ENCODE results near the gene STBD1. TPM values are rescaled to one million over a fixed set of nuclear protein-coding genes. Genes with fewer than 3 reads are reported as not detected.

Gene STBD1
- total RNA-seq, result 27.2 TPM
- long read RNA-seq, transcript STBD1-201 (2 exons, 3,420 nt), result major isoform, 287 of 287 reads
- long read RNA-seq, partial matches to known transcripts, result 0 of 287 reads
- long read RNA-seq, other reads (novel, unspliced or antisense), result 0 of 287 reads

GRCh38 chr4:76305971-76306881 lies at the start of gene STBD1:
Gene STBD1, plus strand, starts transcription at chr4:76306733. Its CDS starts 37 bp downstream, at chr4:76306770.
- ATAC-seq (ENCODE audit: poor library complexity) (peak; percentile 87), DNase-seq (peak; percentile 90)
- intact Hi-C loops (cut with DNase I), result loop anchor here (10.0 kb wide), 1 partner anchor 121 kb away; no protein-coding TSS in a partner anchor

- intact Hi-C loops (cut with DNase I), result no loop called here
- no peak for DNase-seq
Observed at GRCh38 chr4:76256968-76257367, 49.6 kb upstream of the STBD1 start.

GRCh38 chr4:76257824-76258223 lies 48.7 kb upstream of the STBD1 start:
- ATAC-seq (ENCODE audit: poor library complexity) (no peak), DNase-seq (no peak)
- intact Hi-C loops (cut with DNase I), result no loop called here

More at GRCh38 chr4:76256968-76257367, 49.6 kb upstream of the STBD1 start:
- ATAC-seq (ENCODE audit: poor library complexity), result no peak

GRCh38 chr4:76260571-76260970 lies 46.0 kb upstream of the STBD1 start:
- DNase-seq (no peak), ATAC-seq (ENCODE audit: poor library complexity) (no peak)
- intact Hi-C loops (cut with DNase I), result no loop called here

GRCh38 chr4:76265631-76266218 lies 40.8 kb upstream of the STBD1 start:
- intact Hi-C loops (cut with DNase I), result no loop called here

GRCh38 chr4:76266627-76267026 lies 39.9 kb upstream of the STBD1 start:
- intact Hi-C loops (cut with DNase I), result no loop called here
- ATAC-seq (ENCODE audit: poor library complexity) (peak; percentile 45), DNase-seq (no peak)

More at GRCh38 chr4:76265631-76266218, 40.8 kb upstream of the STBD1 start:
- DNase-seq (no peak), ATAC-seq (ENCODE audit: poor library complexity) (no peak)

GRCh38 chr4:76267811-76268210 lies 38.7 kb upstream of the STBD1 start:
- DNase-seq (no peak), ATAC-seq (ENCODE audit: poor library complexity) (no peak)

GRCh38 chr4:76270244-76271175 lies 36.0 kb upstream of the STBD1 start:
- no peak for DNase-seq
- intact Hi-C loops (cut with DNase I), result no loop called here
- no peak for ATAC-seq (ENCODE audit: poor library complexity)

More at GRCh38 chr4:76267811-76268210, 38.7 kb upstream of the STBD1 start:
- intact Hi-C loops (cut with DNase I), result no loop called here

GRCh38 chr4:76271248-76271647 lies 35.3 kb upstream of the STBD1 start:
- intact Hi-C loops (cut with DNase I), result no loop called here
- DNase-seq (no peak), ATAC-seq (ENCODE audit: poor library complexity) (no peak)

- intact Hi-C loops (cut with DNase I), result no loop called here
- no peak for ATAC-seq (ENCODE audit: poor library complexity)
- DNase-seq, result no peak
Observed at GRCh38 chr4:76272073-76272472, 34.5 kb upstream of the STBD1 start.

- intact Hi-C loops (cut with DNase I), result no loop called here
- ATAC-seq (ENCODE audit: poor library complexity) (no peak), DNase-seq (no peak)
Observed at GRCh38 chr4:76272582-76272981, 34.0 kb upstream of the STBD1 start.

- ATAC-seq (ENCODE audit: poor library complexity) (no peak), DNase-seq (no peak)
- intact Hi-C loops (cut with DNase I), result no loop called here
Observed at GRCh38 chr4:76272999-76273398, 33.5 kb upstream of the STBD1 start.

GRCh38 chr4:76275486-76276124 lies 30.9 kb upstream of the STBD1 start:
- no peak for ATAC-seq (ENCODE audit: poor library complexity)
- intact Hi-C loops (cut with DNase I), result no loop called here

GRCh38 chr4:76276813-76277212 lies 29.7 kb upstream of the STBD1 start:
- DNase-seq, result no peak
- no peak for ATAC-seq (ENCODE audit: poor library complexity)
- intact Hi-C loops (cut with DNase I), result no loop called here

More at GRCh38 chr4:76275486-76276124, 30.9 kb upstream of the STBD1 start:
- no peak for DNase-seq

- ATAC-seq (ENCODE audit: poor library complexity), result no peak
- DNase-seq, result no peak
- intact Hi-C loops (cut with DNase I), result no loop called here
Observed at GRCh38 chr4:76277667-76278066, 28.9 kb upstream of the STBD1 start.

GRCh38 chr4:76278583-76278982 lies 27.9 kb upstream of the STBD1 start:
- ATAC-seq (ENCODE audit: poor library complexity) (no peak), DNase-seq (no peak)
- intact Hi-C loops (cut with DNase I), result no loop called here

- intact Hi-C loops (cut with DNase I), result no loop called here
- ATAC-seq (ENCODE audit: poor library complexity) (no peak), DNase-seq (no peak)
Observed at GRCh38 chr4:76279462-76279861, 27.1 kb upstream of the STBD1 start.

Measured in Right ventricle myocardium superior (tissue), 1 donor.